Measurements from ENCODE around the gene PER3.

The PER3 gene
- 9.5 to 11.3 reads per million in 2 experiments for total RNA-seq

GRCh38 chr1:7783826-7784491 lies at the start of gene PER3:
TSS of gene PER3 (plus strand) at chr1:7784291. CDS start at chr1:7784878, 587 bp downstream.
- DNase-seq (ENCODE audit: low read depth) = peak; percentile 86

- no peak for DNase-seq (ENCODE audit: low read depth)
Measured at GRCh38 chr1:7738044-7738443, 46.0 kb upstream of the PER3 start.

DNA sequence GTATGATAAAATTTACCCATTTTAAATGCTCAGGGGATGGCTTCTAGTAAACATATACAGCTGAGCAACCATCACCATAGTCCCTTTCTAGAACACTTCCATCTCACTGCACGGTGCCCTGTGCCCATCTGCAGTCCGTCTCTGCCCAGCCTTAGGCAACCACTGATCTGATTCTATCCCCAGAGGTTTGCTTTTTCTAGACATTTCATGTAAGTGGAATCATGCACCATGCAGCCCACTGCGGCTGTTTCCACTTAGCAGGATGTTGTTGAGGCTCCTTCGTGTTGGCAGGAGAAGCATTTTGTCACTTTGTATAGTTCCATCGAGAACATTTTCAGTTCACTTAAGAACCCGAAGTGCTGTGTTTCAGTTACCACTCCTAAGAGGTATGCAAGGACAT lies 40.7 kb upstream of the PER3 start:
- DNase-seq (ENCODE audit: low read depth) = no peak

DNA sequence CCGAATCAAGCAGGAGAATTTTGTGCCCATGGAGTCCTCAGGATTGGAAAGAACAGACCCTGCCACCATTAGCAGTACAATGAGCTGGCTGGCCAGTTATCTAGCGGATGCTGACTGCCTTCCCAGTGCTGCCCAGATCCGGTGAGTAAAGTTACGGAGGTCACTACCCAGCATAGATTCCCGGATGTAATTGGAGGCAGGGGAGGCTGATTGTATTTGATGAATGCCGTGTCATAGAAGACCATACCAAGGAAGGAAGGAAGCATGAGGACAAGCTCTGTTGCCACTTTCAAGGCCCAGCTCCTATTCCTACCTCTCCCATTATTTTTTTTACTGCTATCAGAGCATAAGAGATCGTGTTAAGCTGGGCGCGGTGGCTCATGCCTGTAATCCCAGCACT lies 39.2 kb upstream of the PER3 start:
- no peak for DNase-seq (ENCODE audit: low read depth)

DNA sequence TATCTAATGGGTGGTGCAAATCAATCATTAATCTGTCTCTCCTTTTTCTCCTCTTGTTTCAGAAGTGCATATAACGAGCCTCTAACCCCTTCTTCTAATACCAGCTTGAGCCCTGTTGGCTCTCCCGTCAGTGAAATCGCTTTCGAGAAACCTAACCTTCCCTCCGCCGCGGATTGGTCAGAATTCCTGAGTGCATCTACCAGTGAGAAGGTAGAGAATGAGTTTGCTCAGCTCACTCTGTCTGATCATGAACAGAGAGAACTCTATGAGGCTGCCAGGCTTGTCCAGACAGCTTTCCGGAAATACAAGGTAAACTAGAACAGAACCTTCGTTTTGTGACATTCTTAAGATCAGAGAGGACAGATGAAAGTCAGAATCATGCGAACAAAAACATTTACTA lies 38.3 kb upstream of the PER3 start:
- no peak for DNase-seq (ENCODE audit: low read depth)

DNA sequence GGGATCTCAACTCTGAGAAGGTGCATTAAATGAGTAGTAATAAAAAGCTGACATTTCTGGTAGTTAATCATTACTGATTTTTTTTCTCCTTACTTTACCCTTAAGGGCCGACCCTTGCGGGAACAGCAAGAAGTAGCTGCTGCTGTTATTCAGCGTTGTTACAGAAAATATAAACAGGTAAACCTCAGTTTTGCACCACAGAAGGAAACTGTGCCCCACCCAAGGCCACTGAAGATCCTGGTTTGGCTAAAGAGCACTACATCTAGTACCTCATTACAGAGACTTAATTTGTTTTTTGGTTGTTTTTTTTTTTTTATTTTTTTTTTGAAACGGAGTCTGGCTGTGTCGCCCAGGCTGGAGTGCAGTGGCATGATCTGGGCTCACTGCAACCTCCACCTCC lies 36.5 kb upstream of the PER3 start:
- no peak for DNase-seq (ENCODE audit: low read depth)

GRCh38 chr1:7749126-7749525 lies 35.0 kb upstream of the PER3 start:
- DNase-seq (ENCODE audit: low read depth) = no peak

GRCh38 chr1:7751174-7751573 lies 32.9 kb upstream of the PER3 start:
- DNase-seq (ENCODE audit: low read depth) = no peak

DNA sequence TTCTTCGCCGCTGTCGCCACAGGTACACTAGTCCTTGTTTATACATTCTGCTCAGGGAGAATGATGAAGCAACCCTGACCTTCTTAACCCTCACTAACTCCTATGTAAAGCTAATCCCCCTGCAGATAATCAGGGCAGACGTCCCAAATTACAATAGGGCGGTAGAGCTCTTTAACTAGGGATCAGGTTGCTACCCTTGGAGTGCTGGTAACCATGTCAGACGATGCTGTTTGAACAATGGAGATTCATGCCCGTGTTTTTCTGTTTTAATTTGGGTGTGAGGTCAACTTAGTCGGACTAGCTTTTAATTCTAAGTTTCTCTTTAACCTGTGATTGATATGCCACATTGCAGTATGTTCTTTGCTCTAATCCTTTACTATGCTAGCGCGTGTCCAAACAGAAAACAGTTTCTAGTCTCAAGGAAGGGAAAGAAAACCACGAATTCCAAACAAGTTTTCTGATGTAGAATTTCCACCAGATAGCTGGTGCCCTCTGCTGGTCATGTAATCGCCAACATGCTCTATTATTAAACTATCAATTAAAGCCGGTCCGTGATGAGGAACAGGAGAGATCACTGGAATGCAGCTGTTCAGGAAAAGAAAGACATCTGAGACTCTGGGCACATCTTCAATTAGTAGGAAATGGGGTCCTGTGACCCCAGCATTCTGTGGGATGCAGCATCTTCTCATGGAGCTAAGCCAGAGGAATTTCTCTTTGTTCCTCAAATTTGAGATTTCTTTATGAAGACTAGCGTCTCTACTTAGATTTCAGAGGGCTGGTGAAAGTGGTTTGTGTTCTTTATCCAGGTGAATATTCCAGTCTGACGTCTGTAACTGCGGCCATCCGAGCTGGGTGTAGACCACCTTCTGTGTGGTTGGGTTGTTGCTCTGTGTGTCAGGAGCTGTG lies 31.3 kb upstream of the PER3 start:
- peak; percentile 31 for DNase-seq (ENCODE audit: low read depth)

- DNase-seq (ENCODE audit: low read depth) = no peak
Measured at GRCh38 chr1:7753641-7754040, 30.4 kb upstream of the PER3 start.

DNA sequence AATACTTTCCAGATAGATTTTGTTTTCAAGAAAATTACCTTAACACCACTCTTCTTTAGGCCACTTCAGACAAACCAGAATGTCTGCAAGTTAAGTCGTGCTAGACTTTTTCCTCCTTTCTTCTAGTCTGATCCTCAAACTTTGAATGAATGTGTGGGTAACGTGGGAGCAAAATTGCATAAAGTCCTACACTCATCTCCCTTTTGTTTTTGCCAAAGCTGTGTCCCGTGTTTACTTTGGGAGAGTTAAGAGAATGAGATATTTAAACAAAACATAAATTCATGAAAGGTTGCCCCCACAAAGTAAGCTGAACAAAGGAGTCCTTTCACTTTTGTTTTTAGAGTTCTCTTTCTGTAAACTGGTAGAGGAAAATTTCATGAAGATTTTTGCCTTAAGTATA lies 29.9 kb upstream of the PER3 start:
- no peak for DNase-seq (ENCODE audit: low read depth)

- DNase-seq (ENCODE audit: low read depth) = no peak
Measured at GRCh38 chr1:7755448-7755847, 28.6 kb upstream of the PER3 start.

DNA sequence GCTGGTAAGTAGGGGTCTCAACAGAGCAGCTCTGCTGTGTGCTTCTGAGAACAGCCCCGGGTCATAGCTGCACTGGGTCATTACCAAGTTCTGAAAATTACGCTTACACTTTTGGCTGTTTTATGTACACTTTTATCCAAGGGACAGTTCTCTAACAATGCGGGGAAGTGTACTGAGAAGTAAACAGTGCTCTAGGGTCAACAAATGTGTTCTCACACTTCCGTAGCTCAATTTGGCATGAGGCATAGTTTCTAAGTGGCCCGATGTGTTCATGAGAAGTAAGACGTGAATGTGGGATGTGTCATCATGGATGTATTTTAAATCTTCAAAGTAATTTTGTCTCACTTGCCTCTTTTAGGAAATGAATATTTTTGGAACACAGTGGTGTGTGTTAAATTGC lies 23.8 kb upstream of the PER3 start:
- DNase-seq (ENCODE audit: low read depth) = no peak

- DNase-seq (ENCODE audit: low read depth) = no peak
Measured at GRCh38 chr1:7761103-7761502, 23.0 kb upstream of the PER3 start.

DNA sequence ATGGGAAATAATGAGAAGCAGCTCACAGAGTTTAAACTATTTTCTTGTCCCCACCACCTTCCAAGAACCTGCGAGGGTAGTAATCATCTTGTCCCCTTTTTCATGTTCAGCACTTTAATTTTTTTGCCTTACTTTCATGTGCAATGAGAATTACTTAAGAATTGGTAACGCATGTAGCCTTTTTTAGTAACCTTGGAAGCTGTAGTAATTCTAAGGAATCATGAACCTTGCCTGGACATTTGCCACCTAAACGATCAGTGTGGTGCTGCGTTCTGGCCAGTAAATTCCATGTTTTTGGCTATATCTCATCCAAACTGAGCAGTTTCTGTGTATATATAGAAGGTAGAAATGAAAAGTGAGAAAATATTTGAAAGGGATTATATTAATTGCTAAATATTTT lies 16.9 kb upstream of the PER3 start:
- DNase-seq (ENCODE audit: low read depth) = no peak

GRCh38 chr1:7768583-7768982 lies 15.5 kb upstream of the PER3 start:
- no peak for DNase-seq (ENCODE audit: low read depth)

DNA sequence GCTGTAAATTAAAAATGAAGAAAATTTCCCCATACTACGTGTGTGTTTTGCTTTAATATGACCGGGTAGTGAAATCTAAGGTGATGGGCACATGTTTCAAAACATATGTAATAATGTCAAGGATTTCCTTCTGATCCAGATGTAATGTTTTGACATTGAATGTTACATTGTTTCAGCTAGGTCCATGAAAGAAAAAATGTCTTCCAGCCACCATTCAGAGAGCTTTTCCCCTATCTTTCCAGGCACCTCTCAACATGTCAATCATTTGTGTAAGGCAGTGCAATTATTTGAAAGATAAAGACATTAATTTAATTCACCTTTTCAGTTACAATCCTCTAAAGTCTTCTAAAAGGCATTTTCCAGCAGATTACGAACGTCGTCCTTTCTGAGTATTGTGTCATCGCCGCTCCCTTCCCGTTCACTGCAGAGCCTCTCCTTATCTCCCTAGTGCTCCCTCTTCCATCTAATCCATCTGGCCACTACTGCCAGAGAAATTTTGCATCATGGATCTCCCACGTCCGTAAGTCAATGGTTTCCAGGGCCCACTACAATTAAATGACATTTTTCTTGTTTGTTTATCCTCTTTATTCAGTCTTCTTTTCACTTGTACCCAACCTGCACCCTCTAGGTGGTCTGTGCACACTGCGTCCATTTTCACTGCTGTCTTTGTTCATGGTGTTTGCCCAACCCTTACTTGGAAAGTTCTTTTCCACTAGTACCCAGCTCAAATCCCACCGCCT lies 14.2 kb upstream of the PER3 start:
- no peak for DNase-seq (ENCODE audit: low read depth)

GRCh38 chr1:7770669-7770996 lies 13.5 kb upstream of the PER3 start:
- no peak for DNase-seq (ENCODE audit: low read depth)

GRCh38 chr1:7770997-7771822 lies 12.9 kb upstream of the PER3 start, which contains the start of gene VAMP3:
TSS of gene VAMP3 (plus strand) at chr1:7771296. CDS start at chr1:7771384, 88 bp downstream.
- DNase-seq (ENCODE audit: low read depth) = peak; percentile 68

- DNase-seq (ENCODE audit: low read depth) = no peak
Measured at GRCh38 chr1:7771823-7772299, 12.2 kb upstream of the PER3 start.

DNA sequence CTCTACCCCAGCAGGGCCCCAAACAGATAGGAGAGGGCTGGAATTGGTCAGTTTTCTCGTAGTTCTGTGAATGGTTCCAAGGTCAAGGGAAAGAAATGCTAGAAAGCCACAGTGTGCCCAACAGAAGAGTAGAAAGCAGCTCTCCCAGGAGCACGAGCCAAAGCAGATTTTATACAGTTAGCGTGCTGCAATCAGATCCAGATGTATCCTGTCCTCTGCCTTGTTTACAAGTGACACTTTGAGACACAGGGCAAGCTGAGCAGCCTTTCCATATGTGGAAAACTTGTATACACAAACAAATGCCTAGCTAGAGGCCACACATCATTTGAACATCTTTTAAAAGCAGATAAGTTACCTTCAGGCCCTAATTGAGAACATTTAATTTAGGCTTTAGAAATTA lies 6.5 kb upstream of the PER3 start:
- DNase-seq (ENCODE audit: low read depth) = no peak
